DMS53 treated with DMSO at 0.1 percent for 48 hours (cell line): ENCODE results near the gene FXYD5.

Source experiments
- DNase-seq: peaks from one replicate; lab custom pipeline; 2025; ENCODE audit not compliant: unreplicated experiment; lab: John Stamatoyannopoulos, UW

FXYD5 gene

DNA sequence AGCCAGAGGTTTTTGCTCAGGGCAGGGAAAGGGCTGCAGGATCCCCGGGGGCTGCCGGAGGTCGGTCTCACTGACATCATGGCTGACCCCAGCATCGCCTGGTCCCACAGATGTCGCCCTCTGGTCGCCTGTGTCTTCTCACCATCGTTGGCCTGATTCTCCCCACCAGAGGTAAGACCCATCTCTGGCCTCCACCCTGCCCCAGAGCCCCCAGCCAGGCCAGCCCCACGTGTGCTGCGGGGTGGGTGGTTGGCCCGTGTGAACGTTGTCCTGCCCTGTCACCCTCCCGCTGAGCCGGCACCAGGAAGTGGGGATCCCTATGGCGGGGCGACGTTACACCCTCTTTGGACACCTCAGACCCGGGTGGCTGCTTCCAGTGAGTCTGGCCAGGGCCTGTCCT, 906 bp downstream of the FXYD5 start:
- DNase-seq: no peak

DNA sequence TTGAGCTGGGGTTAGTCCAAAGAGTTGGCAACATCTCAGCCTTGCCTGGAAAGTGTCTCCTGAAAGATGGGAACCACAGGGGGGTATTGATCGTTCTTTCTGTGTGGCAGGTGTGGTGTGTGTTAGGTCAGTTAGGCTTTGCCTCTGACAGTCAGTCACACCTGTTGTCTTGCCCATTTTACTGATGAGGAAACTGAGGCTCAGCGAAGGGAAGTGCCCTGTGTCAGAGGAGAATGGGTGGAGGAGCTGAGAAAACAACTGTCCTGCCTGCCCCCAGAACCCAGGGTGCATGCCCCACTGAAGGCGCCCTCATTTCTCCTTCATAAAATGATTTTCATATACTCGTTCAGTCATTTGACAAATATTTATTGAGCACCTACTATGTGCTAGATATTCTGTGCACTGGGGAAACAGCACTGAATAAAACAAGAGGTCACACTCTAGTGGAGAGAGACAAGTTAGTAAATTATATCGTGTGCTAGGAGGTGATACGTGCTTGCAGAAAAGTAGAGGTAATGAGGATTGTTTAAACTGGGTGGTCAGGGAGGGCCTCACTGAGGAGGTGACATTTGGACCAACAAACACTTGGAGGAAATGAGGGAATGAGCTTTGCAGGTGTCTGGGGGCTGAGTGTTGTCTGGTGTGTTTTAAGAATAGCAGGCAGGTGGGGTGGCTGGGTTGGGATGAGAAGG, 1.6 kb downstream of the FXYD5 start:
- DNase-seq: no peak

- no peak for DNase-seq
These were observed 2.1 kb downstream of the FXYD5 start for GRCh38 chr19:35156673-35157014.

DNA sequence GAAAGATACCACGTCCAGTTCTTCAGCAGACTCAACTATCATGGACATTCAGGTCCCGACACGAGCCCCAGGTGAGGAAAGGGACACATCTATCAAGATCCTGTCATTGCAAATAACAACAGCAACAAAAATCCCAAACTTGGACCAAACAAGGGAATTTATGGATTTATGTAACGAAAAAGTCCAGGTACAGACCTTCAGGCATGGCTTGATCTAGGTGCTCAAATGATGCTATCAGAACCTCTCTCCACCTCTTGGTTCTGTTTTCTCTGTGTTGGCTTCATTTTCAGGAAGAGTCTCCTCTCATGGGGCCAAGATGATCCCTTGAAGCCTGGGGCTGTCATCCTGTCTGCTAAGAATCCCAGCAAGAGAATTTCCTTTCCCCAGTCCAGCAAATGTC, 2.9 kb downstream of the FXYD5 start:
- DNase-seq: no peak

DNA sequence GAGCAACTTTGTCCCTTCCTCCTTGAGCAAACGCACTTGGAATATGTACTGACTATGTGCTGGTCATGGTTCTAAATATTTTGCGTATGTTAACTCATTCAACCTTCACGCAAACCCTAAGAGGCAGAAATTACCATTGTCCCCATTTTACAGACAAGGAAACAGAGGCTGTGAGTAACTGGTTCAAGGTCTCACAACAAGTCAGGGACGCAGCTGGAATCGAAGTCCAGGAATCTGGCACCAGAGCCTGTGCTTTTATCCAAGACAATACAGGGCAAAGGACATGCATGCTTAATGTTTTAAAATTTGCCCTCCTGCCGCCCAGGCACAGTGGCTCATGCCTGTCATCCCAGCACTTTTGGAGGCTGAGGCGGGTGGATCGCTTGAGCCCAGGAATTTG, 5.1 kb downstream of the FXYD5 start:
- DNase-seq: no peak

DNA sequence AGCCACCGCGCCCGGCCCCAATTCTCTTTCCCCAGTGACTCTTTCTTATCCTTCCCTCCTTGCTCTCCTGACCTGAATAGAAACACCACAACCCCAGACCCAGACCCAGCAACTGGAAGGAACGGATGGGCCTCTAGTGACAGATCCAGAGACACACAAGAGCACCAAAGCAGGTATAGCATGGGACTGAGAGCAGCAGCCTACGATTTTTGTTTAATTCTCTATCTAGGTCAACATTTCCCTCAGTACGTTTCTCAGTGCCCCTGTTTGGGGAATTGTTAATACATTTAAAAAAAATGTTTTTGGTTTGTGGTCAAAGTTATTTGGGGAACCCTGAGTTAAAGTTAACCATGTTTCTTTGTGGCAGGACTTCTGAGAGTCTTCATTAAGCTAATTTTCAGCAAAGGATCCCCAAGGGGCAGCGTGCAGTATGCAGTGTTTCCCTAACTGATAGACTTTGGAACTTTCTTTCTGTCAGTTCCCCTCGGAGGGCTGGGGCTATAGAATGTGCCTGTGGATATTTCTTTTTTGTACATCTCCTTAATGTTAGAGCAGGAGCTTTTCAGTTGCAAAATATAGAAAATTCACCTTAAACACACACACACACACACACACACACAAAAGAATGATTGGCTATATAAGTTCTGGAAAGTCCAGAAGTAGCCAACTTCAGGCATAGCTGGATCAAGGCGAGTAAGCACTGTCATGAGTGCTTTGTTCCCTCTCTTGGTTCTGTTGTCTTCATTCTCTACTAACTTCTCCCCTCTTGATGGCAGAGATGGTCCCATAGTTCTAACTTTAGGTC, 6.3 kb downstream of the FXYD5 start:
- no peak for DNase-seq

DNA sequence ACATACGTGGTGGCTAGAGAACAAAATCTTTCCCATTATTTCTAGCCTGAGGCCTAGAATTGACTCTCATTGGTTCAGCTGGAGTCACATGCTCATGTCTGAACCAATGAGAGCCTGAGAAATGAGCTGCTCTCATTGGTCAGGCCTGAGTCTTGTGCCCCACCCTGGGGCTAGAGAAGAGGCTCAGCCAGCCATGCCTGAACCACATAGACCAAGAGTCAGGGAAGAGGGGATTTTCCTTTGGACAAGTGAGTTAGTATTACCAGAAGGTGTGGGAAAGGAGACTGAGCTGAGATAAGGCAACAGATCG, 6.9 kb downstream of the FXYD5 start:
- no peak for DNase-seq

GRCh38 chr19:35162471-35163326, 8.2 kb downstream of the FXYD5 start:
- DNase-seq: no peak

DNA sequence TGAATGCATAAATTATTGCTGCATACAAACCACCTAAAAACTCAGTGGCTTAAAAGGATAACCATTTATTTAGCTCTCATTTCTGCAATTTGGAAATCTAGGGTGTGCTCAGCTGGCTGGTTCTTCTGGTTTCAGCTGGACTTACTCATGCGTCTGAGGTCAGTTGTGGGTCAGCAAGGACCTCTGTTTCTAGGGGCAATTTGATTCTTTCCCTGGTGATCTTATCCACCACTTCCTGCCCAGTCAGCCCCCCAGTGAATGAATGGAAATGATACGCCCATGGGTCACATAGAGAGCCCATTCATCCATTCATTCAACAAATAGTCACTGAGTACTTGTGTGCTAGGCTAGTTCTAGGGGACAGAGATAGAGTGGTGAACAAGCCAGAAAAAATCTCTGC, 9.9 kb downstream of the FXYD5 start:
- DNase-seq: no peak

GRCh38 chr19:35165200-35166058, 10.9 kb downstream of the FXYD5 start:
- DNase-seq: no peak

GRCh38 chr19:35166100-35167063, 11.8 kb downstream of the FXYD5 start:
- no peak for DNase-seq

GRCh38 chr19:35167251-35168119, 12.9 kb downstream of the FXYD5 start:
- no peak for DNase-seq

DNA sequence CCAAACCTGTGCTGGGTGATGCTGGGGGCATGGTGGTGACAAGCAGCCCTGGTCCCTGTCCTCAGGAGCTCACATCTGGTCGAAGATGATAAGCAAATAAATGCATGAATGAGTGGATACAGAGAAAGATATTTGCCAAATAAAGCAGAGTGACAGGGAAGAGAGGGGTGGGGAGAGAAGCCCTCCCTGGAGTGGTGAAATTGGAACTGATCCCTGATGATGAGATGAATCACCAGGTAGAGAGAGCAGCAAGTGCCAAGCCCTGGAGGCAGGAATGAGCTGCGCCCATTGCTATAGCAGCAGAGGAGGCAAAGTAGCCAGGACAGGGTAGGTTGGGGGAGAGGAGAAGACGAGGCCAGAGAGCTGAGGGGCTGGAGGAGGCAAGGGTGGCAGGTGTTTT, 13.7 kb downstream of the FXYD5 start:
- DNase-seq: no peak

DNA sequence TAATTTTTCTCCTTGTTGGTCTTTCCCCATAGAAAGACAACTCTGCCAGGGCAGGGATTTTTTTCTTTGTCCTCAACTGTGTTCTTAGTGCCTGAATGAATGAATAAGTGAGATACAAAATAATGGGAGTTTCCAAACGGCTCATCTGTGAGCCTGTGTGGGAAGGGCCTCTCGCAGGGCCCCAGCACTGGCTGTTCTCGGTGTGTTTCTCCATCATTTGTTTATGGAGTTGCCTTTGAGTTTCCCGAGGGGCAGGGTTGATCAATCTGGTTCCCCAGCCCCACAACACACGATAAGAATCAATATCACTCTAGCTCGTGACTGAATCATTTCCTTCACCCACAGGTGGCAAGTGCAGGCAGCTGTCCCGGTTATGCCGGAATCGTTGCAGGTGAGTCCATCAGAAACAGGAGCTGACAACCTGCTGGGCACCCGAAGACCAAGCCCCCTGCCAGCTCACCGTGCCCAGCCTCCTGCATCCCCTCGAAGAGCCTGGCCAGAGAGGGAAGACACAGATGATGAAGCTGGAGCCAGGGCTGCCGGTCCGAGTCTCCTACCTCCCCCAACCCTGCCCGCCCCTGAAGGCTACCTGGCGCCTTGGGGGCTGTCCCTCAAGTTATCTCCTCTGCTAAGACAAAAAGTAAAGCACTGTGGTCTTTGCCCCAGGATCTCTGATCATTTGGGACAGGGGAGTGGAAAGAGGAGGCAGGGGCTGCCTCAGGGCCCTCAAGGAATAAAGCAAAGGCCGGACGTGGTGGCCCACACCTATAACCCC, 14.9 kb downstream of the FXYD5 start:
- DNase-seq: no peak

DNA sequence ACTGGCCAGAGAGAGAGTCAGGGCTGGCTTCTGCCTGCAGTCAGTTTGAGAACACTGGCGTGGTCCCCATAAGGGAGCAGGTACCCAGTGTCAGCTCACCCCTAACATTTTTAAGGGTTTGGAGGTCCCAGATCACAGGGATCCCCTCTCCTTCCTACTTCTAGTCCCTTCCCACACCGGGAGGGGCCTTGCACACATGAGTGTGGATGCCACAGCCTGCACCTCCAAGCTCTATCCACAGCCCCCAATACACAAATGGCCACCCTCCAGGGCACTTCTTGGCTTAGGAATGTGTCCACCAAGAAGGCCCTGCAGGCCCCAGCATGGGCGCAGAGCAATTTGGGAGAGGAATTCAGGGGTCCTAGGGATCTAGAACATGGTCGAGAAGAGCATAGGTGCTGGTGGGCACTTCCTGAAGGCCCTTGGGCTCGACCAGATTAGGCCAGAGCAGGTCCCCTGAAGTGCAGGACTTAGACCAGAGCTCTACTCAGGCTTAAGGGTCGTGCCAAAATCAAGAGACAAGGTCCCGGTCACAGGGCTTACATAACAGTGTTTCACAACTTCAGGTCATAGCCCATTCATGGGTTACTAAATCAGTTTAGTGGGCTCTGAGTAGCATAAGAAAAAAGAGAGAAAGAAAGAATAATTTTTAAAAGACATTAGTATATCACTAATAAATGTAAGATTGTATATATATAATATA, 16.0 kb downstream of the FXYD5 start:
- no peak for DNase-seq

- DNase-seq: no peak
These were observed 17.2 kb downstream of the FXYD5 start for GRCh38 chr19:35171730-35172129.

- no peak for DNase-seq
These were observed 19.7 kb downstream of the FXYD5 start for GRCh38 chr19:35174226-35174625.

DNA sequence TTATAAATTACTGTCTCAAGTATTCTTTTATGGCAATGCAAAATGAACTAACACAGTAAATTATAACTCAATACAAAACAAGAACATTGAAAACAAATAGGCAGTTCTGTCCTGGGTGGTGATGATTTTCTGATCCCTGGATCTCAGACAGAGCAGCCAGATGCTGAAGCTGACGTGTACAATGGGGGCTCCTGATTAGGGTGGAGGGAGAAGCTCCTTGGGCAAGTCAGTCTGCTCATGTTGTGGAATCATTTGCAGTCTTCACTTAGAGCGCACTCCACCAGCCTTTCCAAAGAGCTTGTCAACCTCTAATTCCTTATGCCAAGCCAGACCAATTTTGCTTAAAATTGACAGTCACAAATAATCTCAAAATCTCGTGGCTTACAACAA, 21.6 kb downstream of the FXYD5 start:
- DNase-seq: no peak
